Activated CD8-positive, alpha-beta memory T cell treated with anti-CD3 and anti-CD28 coated beads for 48 hours (primary cell): ENCODE measurements around the gene AZU1.

Experiments
- DNase-seq, 3 experiments: peaks; one replicate each; pipeline ENCODE4 v3.0.0-alpha.2; 2020; ENCODE audit warnings: low read depth in 2 of 3, low spot score in 2 of 3

AZU1 gene

DNA sequence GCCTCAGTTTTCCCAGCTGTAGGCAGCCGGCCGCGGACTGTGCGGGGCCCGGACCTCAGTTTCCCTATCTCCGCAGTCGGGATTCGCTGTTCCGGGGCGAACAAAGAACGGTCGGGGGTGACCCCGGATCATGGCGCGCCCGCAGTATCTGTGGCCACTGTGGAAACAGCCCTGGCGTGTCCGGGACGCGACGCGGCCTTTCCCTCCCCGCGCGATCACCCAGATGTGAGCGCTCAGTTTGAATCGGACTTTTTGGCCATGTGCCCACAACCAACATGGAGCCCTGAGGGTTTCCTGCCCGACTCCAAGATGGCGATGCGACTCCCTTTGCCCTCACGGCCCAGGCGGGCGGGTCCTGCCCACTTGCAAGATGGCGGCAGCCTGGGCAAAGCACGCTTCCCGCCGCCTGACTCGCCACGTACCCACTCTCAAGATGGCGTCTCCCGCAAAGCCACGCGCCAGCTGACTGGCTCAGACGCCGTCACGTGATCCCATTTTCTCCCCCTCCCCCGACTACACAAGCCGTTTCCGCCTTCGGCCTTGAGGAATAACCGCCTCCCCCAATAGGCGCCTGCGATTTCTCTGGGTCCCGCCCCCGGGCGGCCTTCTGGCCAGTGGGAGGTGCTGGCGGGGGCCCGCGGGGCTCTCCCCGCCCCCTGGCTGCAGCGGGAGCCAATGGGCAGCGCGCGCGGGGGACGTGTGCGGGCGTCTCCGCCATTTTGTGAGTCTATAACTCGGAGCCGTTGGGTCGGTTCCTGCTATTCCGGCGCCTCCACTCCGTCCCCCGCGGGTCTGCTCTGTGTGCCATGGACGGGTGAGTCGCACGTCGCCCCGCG lies 30.7 kb upstream of the AZU1 start, which contains the start of gene PTBP1:
Gene PTBP1 (plus strand): TSS at position 761 of the 836 bp plus-strand sequence. CDS start 46 bp downstream, at position 807.
- peak; percentile 82 to 100 (median 95) for DNase-seq

DNA sequence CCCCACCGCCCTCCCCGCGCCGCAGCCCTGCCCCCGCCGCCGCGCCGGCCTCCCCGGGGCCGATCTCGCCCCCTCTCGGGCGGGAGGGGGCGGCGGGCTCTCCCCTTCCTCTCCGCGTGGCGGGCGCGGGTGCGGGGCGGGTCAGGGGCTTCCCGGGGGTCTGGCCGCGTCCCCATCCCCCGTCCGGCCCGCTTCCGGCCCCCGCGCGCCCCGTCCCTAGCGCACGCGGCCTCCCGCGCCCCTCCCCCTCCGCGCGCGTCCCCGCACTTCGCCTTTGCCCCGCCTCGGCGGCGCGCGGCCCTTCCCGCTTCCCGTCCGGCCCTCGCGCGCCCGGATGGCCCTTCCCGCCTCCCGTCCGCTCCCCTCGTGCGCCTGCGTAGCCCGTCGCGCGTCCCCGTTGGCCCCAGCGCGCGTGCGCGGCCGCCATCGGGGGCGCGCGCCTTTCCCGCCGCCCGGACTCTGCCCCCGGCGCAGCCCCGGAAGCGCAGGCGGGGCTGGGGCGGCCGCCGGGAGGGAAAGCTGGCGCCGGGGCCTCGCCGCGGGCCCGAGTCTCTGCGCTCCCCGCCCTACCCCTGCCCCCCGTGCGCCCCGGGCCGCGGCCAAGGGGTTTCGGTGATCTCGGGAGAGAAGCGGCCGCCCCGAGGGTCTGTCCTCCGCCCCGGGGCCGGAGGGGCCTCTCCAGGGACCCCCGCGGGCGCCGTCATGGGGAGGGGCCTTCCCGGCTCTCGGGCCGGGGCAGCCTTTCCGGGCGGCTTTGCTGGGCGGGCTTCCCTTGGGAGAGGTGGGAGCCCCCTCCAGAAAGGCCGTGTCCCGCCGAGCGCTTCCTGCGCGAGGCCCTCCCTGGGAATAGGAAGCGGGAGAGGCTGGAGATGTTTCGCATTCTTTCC lies 29.9 kb upstream of the AZU1 start:
- DNase-seq = peak; percentile 73 to 86 (median 79)

DNA sequence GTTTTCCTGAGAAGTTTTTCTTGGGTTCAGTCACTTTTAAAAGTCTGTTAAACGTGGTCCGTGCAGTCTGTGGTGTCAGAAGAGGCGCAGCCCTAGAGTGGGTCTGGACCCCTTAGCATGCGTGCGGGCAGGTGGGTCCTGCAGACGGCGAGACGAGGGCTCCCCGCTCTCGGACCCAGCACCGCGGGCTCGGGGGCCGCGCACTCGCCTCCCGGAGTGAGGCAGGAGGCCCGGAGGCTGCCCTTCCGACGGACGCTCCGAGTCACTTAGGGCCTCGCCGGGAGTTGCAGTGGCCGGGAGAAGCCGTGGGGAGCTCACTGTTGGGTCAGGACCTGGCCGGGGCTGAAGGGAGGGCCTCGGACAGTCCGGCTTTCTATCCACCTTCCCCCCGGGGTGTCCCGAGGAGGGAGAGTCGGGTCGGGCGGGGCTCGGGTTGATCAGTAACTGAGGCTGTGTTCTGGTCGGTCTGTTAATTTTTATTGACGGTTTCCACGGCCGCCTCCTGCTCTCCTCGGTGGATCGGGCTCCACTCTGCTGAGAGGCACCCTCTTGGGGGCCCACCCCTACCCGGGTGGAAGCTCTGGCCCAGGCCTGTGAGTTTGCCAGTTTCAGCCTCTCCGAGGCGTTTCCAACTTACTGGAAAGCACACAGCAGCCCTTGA lies 29.1 kb upstream of the AZU1 start:
- no peak for DNase-seq

DNA sequence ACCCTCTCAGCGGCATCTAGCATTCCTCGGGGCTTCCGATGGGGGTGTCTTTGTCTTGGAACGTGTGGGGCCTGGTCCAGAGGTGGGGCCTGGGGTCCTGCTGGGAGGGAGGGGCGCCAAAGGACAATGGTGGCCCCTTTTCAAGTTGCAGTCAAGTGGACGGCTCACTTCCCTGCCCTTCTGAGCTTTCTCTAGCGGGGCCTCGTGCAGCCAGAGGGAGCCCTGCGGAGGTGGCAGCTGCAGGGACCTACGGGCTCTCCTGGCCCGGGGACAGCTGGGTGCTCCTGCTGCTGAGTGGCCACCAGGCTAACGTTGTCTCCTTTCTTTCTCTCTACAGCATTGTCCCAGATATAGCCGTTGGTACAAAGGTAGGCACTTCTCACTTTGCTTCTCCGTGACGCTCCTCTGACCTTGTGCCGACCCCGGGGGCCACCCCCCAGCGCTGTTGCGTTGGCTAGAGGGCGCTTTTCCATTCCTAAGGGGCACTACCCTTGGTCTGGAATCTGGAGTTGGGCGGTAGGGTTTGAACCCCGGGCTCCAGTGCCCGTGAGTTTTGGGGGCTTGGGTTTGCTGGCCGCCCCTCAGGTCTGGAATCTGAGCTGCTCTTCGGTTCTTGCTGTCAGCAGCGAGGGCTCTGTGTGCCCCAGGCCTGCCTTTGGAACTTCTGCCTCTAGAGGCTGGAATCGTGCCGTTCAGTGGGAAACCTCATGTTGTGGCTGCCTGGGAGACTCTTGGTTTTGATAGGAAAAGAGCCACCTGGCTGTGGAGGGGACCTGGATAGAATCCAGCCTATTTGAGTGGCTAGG lies 28.4 kb upstream of the AZU1 start:
- DNase-seq = no peak

DNA sequence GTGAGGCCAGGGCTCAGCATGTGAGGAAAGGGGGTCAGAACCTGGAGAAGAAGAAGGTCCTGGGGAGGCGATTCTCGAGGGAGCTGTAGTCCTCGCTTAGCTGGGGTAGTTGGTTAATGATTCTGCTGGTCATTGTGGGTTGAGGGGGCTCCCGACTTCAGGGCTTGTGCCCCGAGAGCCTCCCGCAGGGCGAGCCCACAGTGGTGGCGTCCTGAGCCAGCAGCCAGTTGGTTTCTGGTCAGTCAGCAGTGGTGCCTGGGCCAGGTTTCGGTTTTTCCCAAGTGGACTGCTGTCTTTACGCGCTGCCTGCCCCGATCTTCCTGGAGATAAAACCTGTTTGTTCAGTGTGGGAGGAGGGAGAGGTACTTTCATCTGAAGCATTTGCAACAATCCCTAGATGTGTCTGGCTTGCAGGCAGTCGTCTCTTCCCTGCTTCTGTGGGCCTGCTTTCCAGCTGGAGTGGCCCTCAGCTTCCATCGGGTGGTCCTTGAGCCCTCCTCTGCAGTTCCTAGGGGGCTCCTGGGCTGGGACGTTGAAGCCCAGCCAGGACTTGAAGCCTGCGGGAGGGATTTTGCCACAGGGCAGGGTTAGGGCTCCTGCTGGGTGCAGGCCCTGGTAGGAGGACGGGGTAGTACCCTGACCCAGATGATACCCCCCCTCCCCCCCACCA lies 27.1 kb upstream of the AZU1 start:
- DNase-seq = no peak

DNA sequence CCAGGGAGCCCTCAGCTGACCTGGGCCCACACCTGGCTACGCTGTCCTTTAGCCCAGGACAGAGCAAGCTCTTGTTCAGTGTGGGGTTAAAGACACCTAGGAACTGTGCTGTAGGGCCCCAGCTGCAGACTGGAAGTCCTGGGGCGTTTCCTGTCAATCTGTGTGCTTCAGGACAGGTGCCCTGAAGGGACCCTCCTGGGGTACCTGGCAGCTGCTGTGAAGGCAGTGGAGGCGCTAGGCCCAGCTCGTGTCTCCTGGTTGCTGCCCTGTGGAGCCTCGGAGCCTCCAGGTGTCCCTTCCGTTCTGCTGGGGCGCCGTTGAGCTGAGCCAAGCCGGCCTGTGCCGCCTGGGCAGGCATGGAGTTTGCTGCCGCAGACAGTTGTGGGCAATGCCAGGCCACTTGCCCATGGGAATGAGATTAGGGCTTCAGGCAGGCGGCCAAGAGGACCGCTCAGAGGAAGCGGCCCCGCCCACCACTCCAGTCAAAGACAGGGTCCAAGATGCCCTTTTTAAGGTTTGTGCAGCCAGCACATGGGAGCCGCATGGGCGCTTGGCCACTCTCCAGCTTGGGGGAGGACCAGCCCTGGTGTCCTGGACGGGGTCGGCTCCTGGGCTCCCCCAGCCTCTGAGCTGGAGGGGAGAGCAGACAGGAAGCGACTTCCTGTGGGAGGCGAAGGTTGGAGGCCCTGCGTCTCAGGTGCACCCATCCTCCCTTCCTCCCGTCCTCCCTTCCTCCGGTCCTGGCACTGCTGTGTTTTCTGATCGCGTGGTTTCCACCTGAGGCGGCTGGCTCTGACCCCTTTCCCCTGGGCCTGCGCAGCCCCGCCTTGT lies 26.4 kb upstream of the AZU1 start:
- DNase-seq = no peak

DNA sequence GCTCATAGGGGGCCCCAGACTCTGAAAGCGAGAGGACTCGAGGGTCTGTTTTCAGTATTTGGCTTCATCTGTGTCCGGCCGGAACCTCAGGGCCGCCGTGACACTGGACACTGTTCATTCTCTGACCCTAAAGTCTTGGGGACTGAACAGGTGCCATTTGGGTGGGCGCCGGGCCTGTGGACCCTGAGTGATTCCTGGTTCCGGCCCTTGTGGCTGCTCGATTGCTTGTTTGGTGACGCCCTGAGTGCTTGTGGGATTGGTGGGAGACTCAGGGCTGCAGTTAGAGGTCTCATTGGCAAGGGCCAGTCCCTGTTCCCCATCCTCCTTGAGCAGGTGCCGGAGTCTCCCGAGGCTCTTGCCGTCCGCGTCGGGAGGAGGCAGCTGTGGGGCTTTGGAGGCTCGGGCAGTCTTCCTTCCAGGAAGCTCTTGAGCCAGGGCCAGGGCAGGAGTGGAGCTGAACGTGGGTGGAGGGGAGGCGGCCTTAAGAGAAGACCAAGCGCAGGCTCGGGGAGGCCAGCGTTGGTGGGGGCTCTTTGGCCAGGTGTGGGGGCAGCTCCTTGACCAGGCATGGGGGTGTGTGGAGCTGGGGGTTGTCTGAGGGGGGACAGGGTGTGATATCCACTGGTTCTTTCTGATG lies 25.7 kb upstream of the AZU1 start:
- no peak for DNase-seq

DNA sequence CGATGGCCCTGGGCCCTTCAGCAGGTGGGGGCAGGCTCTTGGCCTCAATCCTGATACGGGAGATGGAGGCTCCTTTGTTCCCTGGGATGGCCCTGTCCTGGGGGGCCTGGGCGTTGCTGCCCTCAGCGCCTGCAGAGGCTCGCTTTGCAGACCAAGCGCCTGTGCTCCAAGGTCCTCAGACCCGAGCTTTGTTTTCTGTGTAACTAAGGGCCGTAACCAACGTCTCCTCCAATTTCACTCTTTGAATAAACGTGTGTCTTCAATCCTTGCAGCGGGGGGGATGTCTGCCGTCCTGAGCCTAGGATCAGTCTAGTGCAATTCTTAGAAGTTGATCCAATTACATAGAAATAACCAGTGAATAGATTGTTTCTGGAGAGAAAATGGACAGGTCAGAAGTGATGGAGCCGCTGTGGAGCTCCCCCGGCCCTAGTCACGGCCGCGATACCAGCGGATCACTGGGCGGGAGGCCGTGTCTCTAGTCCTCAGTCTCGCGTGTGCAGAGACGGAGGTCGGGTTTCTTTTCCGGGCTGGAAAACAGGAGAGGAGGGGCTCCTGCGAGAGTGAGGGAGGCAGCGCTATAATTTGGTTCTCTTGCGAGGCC lies 25.0 kb upstream of the AZU1 start:
- no peak for DNase-seq

DNA sequence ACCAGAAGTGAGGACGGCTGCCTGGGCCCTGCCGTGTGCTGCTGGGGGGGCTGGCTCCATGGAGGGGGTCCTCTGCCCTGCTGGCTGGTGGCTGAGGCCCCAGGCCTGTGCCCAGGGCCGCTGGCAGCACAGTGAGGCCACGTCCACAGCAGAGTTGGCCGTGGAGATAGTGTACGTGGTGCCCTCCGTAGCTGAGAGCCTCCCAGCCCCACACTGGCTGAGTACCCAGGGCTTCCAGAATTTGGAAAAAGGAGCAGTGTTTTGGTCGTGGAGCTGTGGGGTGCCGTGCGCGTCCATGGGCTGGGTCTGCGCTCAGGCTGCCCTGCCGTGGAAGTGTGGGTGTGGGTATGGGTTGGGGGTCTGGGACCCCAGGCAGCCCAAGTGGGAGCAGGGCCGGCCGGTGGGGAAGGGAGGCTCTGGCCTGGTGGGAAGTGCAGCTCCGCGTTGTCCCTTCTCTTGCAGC lies 24.5 kb upstream of the AZU1 start:
- no peak for DNase-seq

DNA sequence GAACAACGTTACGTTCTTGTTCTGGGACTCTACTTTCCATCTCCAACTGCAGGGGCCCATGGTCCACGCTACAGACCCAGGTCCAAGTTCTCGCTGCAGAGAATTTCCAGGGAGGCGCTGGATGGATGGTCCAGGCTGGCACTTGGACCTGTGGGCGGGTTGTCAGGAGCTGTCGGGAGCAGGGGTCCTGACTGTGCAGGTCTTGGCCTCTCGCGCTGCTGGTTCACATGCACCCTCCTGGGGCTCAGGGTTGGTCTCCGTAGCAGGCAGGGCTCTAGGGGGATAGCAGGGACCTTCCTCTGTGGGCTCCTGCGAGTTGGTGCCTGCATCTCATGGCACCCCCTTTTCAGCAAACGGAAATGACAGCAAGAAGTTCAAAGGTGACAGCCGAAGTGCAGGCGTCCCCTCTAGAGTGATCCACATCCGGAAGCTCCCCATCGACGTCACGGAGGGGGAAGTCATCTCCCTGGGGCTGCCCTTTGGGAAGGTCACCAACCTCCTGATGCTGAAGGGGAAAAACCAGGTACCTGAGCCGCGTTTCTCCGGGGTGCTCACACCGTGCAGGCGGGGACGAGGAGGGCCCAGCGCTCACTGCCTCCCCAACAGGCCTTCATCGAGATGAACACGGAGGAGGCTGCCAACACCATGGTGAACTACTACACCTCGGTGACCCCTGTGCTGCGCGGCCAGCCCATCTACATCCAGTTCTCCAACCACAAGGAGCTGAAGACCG lies 23.8 kb upstream of the AZU1 start:
- DNase-seq = no peak

DNA sequence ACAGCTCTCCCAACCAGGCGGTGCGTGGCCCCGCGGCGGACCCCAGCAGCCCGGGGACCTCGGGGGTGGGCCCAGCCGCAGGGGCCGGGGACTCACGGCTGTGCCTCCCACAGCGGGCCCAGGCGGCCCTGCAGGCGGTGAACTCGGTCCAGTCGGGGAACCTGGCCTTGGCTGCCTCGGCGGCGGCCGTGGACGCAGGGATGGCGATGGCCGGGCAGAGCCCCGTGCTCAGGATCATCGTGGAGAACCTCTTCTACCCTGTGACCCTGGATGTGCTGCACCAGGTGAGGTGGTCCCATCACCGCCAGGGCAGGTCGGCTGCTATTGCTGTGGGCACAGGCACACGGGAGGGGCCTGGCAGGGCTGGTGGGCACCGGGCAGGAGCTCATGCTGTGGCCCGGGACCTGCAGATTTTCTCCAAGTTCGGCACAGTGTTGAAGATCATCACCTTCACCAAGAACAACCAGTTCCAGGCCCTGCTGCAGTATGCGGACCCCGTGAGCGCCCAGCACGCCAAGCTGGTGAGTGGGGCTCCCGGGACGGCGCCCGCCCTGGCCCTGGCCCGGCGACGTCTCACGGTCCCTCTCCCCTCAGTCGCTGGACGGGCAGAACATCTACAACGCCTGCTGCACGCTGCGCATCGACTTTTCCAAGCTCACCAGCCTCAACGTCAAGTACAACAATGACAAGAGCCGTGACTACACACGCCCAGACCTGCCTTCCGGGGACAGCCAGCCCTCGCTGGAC lies 23.0 kb upstream of the AZU1 start:
- DNase-seq = no peak

DNA sequence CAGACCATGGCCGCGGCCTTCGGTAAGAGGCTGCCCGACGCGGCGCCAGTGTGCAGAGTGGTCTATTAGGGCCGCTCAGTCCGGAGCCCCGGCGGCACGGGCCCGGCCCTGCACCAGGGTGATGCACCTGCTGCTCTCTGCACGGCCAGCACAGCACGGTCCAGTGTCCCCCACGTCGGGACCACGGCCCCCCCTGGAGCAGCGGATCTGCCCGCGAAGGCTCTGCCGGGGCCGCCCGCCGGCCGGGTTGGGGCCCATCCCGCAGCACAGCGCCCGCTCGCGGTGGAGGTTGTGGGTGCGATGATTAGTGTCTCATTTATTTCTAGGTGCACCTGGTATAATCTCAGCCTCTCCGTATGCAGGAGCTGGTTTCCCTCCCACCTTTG lies 22.5 kb upstream of the AZU1 start:
- no peak for DNase-seq

DNA sequence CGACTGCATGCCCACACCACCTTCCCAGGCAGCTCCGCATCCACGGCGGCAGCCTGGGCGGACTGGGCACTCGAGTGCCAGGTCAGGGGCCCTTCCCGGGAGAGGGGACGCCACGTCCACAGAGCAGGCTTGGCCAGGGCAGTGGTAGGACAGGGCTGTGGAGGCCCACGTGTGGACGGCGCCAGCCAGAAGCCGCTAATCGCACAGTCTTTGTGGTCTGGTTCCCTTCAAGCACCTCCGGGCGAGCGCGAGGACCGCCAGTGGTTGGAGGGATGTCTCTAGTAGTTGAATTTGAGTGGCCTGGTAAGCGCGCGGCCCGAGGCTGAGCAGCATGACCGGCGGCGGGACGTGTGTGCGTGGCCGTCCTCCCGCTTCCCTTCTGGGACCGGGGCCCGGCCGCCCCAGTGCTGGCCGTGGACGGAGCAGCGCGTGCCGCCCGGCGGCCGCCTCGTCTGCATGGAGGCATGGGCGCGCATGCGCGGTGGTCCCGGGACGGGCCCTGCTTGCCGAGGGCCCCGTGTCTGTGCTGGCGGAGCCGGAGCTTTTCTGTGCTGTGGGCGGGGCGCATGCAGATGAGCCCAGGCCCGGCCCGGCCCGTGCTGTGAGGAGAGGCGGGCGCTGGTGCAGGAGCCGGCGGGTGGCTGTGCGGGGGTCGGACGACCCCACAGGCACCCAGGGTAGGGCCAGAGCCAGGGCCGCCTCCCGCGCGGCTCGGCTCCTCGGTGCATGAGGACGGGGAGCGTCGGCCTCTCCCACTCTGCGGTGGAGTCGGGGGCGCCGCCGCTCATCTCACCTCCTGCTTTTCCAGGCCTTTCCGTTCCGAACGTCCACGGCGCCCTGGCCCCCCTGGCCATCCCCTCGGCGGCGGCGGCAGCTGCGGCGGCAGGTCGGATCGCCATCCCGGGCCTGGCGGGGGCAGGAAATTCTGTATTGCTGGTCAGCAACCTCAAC lies 21.8 kb upstream of the AZU1 start:
- no peak for DNase-seq

DNA sequence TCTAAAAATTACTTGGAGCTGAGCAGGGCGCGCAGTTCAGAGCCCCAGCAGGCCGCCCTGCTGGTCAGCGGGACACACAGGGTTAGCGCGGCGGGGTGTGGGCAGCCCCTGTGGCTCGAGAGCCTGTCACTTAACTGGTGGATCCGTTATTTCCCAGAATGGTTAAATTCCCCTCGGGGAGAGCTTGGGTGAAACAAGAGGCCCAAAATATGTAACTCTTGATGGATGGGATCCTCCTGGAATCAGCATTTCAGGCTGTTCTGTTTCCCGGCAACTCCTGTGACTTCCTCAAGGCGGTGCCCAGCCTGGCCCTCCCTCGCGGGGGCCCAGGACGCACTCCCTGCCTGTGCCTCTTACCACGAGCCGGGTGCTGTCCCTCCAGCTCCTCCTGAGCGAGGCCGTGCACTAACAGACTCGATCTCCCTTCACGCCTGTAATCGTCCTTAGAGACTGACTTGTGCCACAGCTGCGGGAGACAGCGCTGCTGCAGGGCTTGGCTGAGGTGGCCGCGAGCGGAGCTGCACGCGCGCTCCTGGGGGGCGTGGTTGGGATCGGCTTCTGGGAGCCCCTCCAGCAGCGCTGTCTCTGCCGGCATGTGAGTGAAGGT lies 20.7 kb upstream of the AZU1 start:
- DNase-seq = no peak

DNA sequence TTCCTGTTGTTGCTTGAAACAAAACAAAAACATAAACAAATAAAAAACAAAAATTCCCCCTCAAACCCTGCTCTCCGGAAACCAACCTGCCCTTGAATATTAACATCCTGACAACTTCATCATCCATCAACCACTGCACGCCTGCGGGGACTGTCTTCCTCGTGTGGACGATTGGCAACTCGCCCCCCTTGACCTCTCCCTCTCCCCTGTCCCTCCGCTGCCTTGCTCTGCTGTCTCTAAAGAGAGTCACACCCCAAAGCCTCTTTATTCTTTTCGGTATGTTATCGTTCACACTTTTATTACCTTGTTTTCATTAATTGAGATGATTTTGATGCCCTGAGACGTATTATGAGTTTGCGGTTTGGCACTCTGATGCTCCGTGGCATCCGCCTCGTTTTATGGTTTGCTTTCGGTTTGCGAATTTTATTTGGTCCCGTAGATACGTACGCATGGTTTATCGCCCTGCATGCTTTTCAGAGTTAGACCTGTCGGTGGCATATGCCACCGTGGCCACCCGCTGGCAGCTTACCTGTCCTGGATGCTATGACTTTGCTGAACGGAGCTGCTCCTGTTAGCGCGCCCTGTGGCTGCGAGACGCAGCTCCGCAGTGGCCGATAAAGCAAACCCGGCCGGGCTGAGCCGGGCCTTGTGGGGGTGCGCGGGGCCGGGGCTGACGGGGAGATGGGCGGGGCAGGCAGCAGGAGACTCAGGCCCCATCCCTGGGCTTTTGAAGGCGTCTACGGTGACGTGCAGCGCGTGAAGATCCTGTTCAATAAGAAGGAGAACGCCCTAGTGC lies 19.8 kb upstream of the AZU1 start:
- no peak for DNase-seq
